Colonic mucosa (tissue), 4 donors: Measurements from ENCODE around the gene ZFTA. TPM values are rescaled to one million over a fixed set of nuclear protein-coding genes. Genes with fewer than 3 reads are reported as not detected.

ENCODE experiments used
- DNase-seq: peaks from one replicate; pipeline ENCODE4 v3.0.0-alpha.2; 2020
- H3K27ac ChIP-seq: fragments of 200-600 bp; one replicate; pipeline ENCODE4 v1.8.0; 2021
- H3K27me3 ChIP-seq: fragments of 200-600 bp; one replicate; pipeline ENCODE4 v1.8.0; 2021
- H3K36me3 ChIP-seq: fragments of 200-600 bp; one replicate; pipeline ENCODE4 v1.8.0; 2021
- H3K4me1 ChIP-seq: fragments of 200-600 bp; one replicate; pipeline ENCODE4 v1.8.0; 2021; ENCODE audit warnings: mild to moderate bottlenecking
- H3K4me3 ChIP-seq: fragments of 200-600 bp; one replicate; pipeline ENCODE4 v1.8.0; 2021
- H3K9ac ChIP-seq, 2 donors: one replicate each; pipeline ENCODE4 v1.7.0; 2013; ENCODE audit warnings: control low read depth in 2 of 2, low read depth in 2 of 2, low read length in 2 of 2
- H3K9me3 ChIP-seq: fragments of 200-600 bp; one replicate; pipeline ENCODE4 v1.8.0; 2021
- intact Hi-C: fragments of 100-400 bp; cut with DNase I; formaldehyde crosslinking; loops from one replicate; pipeline ENCODE4 v1.14.1; 2022
- total RNA-seq, 2 donors: library from RNA; stranded (reverse); fragmentation: NEBNext Ultra II Directional in 1 of 2; extraction: Animal tissue kit (Norgen Biotek cat#: 25700) in 1 of 2; gene quantifications; one replicate each; pipeline ENCODE4 v1.2.1, GENCODE V29; 2021
- TF ChIP-seq, protein P1 (sequence below): fragments of 200-600 bp; IDR thresholded peaks from one replicate; pipeline ENCODE4 v1.8.0; 2022; ENCODE audit warnings: antibody characterized with exemption, mild to moderate bottlenecking
- donor health status: healthy.
- donor health status: DM: no; HTN: no; CAD: no.
- donor health status: DM: no; HTN: no; CAD: no.

Gene ZFTA
- total RNA-seq, 2 donors from 2014 or later, result 4.8 to 7.0 TPM

DNA sequence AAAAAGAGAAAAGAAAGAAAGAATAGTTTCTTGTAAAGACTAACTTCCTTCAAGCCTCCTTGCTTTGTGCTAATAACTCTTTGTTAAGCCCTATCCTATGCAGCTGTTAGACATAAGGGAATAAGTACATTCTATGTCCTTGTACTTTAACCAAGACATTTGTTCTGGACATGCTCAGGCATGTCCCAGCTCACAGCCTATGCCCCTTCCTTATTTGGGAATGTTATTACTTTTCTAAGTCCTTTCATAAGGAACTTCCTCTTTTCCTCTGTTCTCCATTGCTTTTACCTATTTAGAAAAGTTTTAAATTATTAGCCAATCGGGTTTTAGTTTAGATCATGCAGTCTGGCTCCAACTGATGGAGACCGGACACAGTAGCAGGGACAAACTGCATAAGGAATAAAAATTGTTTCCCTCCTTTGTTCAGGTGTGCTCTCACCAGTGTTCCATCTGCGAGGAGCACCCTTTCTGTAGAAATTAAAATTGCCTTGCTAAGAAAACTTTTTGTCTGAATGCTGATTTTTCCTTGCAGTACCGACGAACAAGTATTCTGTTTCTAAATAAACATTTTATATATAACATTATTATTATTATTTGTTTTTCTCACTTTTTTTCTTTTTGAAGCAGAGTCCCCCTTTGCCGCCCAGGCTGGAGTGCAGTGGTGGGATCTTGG is 23.1 kb upstream of the ZFTA start:
- Histone ChIP-seq H3K4me3 (no peak overlapping the region), H3K27me3 (no peaks in the 10 kb centered on the region), H3K9ac (no peak overlapping the region), H3K36me3 (no peaks in the 10 kb centered on the region), H3K27ac (no peak overlapping the region), H3K4me1 (no peaks in the 10 kb centered on the region), H3K9me3 (no peaks in the 10 kb centered on the region)
- TF ChIP-seq, protein P1, sequence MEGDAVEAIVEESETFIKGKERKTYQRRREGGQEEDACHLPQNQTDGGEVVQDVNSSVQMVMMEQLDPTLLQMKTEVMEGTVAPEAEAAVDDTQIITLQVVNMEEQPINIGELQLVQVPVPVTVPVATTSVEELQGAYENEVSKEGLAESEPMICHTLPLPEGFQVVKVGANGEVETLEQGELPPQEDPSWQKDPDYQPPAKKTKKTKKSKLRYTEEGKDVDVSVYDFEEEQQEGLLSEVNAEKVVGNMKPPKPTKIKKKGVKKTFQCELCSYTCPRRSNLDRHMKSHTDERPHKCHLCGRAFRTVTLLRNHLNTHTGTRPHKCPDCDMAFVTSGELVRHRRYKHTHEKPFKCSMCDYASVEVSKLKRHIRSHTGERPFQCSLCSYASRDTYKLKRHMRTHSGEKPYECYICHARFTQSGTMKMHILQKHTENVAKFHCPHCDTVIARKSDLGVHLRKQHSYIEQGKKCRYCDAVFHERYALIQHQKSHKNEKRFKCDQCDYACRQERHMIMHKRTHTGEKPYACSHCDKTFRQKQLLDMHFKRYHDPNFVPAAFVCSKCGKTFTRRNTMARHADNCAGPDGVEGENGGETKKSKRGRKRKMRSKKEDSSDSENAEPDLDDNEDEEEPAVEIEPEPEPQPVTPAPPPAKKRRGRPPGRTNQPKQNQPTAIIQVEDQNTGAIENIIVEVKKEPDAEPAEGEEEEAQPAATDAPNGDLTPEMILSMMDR, result no peak
- DNase-seq, result no peak
- intact Hi-C loops, result no loop called here

- Histone ChIP-seq H3K27ac (no peak overlapping the region), H3K4me1 (no peaks in the 10 kb centered on the region), H3K9ac (no peak overlapping the region), H3K9me3 (no peaks in the 10 kb centered on the region), H3K36me3 (no peaks in the 10 kb centered on the region), H3K27me3 (no peaks in the 10 kb centered on the region), H3K4me3 (no peak overlapping the region)
- intact Hi-C loops, result no loop called here
- TF ChIP-seq, protein P1, result no peak
- no peak for DNase-seq
Measured at GRCh38 chr11:63785823-63786222, 17.2 kb upstream of the ZFTA start.

DNA sequence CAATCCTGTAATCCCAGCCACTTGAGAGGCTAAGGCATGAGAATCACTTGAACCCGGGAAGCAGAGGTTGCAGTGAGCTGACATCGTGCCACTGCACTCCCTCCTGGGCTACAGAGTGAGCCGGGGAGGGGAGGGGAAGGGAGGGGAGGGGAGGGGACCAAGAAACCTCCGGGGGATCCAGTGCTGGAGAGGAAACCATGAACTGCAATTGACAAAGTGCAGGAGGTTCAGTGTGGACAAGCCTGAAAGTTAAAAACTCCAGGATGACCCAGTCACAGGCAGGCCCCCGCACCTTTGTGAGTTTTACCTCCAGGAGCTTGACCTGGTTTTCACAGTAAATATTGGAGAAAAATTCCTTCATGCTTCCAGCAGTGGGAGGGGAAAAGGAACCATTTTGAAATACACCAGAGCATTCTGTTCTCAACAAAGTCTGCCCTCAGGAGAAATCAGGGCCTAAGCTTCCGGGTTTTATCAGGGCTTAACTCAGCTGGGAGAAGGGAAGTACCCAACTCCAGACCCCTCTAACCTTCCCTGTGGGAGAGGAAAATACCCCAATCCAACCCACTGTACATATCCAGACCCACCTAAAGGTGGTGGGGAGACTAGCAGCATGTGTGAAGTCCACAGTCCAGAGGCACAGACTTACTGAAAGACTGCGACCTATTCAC is 15.5 kb upstream of the ZFTA start:
- no peak overlapping the region for H3K9ac ChIP-seq
- intact Hi-C loops, result no loop called here

GRCh38 chr11:63782749-63783148 is 14.2 kb upstream of the ZFTA start:
- H3K27me3 ChIP-seq, result no peaks in the 10 kb centered on the region
- TF ChIP-seq, protein P1, result no peak
- intact Hi-C loops, result no loop called here

More for the DNA sequence above, 15.5 kb upstream of the ZFTA start:
- H3K4me3 ChIP-seq, result no peak overlapping the region
- H3K4me1 ChIP-seq, result no peaks in the 10 kb centered on the region
- no peaks in the 10 kb centered on the region for H3K36me3 ChIP-seq
- no peak for DNase-seq
- no peak overlapping the region for H3K27ac ChIP-seq
- no peaks in the 10 kb centered on the region for H3K27me3 ChIP-seq
- no peaks in the 10 kb centered on the region for H3K9me3 ChIP-seq
- TF ChIP-seq, protein P1, result no peak

GRCh38 chr11:63779039-63779438 is 10.5 kb upstream of the ZFTA start:
- Histone ChIP-seq H3K4me3 (no peak overlapping the region), H3K36me3 (no peaks in the 10 kb centered on the region), H3K27me3 (no peaks in the 10 kb centered on the region), H3K9me3 (no peaks in the 10 kb centered on the region), H3K9ac (no peak overlapping the region), H3K4me1 (no peaks in the 10 kb centered on the region), H3K27ac (no peak overlapping the region)
- intact Hi-C loops, result no loop called here
- TF ChIP-seq, protein P1, result no peak
- DNase-seq, result no peak

More at GRCh38 chr11:63782749-63783148, 14.2 kb upstream of the ZFTA start:
- Histone ChIP-seq H3K27ac (no peak overlapping the region), H3K4me3 (no peak overlapping the region), H3K36me3 (no peaks in the 10 kb centered on the region), H3K9ac (no peak overlapping the region), H3K9me3 (no peaks in the 10 kb centered on the region), H3K4me1 (no peaks in the 10 kb centered on the region)
- DNase-seq, result no peak
